HEK293 (cell line): ENCODE data around the gene SPATA25.

Experiments
- BCL11A ChIP-seq: fragments of 450-650 bp; formaldehyde crosslinking; IDR thresholded peaks from 2 replicates; pipeline ENCODE4 v1.5.1; 2016; ENCODE audit warnings: low read depth, missing biosample characterization, missing genetic modification characterization
- EGR2 ChIP-seq: fragments of 450-650 bp; formaldehyde crosslinking; IDR thresholded peaks from 2 replicates; pipeline ENCODE4 v1.5.1; 2016; ENCODE audit warnings: low read depth, missing biosample characterization, missing genetic modification characterization
- FEZF1 ChIP-seq: fragments of 450-650 bp; formaldehyde crosslinking; IDR thresholded peaks from 2 replicates; pipeline ENCODE4 v1.5.1; 2016; ENCODE audit warnings: missing biosample characterization, missing genetic modification characterization
- GLI2 ChIP-seq: fragments of 450-650 bp; formaldehyde crosslinking; IDR thresholded peaks from 2 replicates; pipeline ENCODE4; 2017; ENCODE audit warnings: missing biosample characterization, missing genetic modification characterization, low read depth, borderline replicate concordance
- GLI4 ChIP-seq: fragments of 450-650 bp; formaldehyde crosslinking; IDR thresholded peaks from 2 replicates; pipeline ENCODE4 v1.5.1; 2016; ENCODE audit warnings: missing biosample characterization, missing genetic modification characterization
- KLF9 ChIP-seq: fragments of 450-650 bp; formaldehyde crosslinking; IDR thresholded peaks from 2 replicates; pipeline ENCODE4 v1.5.1; 2016; ENCODE audit warnings: missing biosample characterization, missing genetic modification characterization, low read depth
- PRDM1 ChIP-seq: fragments of 450-650 bp; formaldehyde crosslinking; IDR thresholded peaks from 2 replicates; pipeline ENCODE4; 2016; ENCODE audit warnings: missing biosample characterization, missing genetic modification characterization
- TCF7L2 ChIP-seq: IDR thresholded peaks from 2 replicates; pipeline ENCODE4 v1.6.1; 2011; ENCODE audit warnings: low read depth, mild to moderate bottlenecking, inconsistent platforms, low read length, moderate library complexity, borderline replicate concordance
- ZBTB21 ChIP-seq: fragments of 450-650 bp; formaldehyde crosslinking; IDR thresholded peaks from 2 replicates; pipeline ENCODE4 v1.5.1; 2017; ENCODE audit warnings: missing biosample characterization, missing genetic modification characterization
- ZBTB8A ChIP-seq: fragments of 450-650 bp; formaldehyde crosslinking; IDR thresholded peaks from 2 replicates; pipeline ENCODE4 v1.5.1; 2016; ENCODE audit warnings: missing biosample characterization, missing genetic modification characterization
- ZNF121 ChIP-seq: fragments of 450-650 bp; formaldehyde crosslinking; IDR thresholded peaks from 2 replicates; pipeline ENCODE4 v1.5.1; 2016; ENCODE audit warnings: missing biosample characterization, missing genetic modification characterization
- ZNF132 ChIP-seq: fragments of 450-650 bp; formaldehyde crosslinking; IDR thresholded peaks from 2 replicates; pipeline ENCODE4 v1.5.1; 2017; ENCODE audit warnings: missing biosample characterization, missing genetic modification characterization, borderline replicate concordance
- ZNF133 ChIP-seq: fragments of 450-650 bp; formaldehyde crosslinking; IDR thresholded peaks from 2 replicates; pipeline ENCODE4 v1.5.1; 2016; ENCODE audit warnings: missing biosample characterization, missing genetic modification characterization
- ZNF184 ChIP-seq: fragments of 450-650 bp; IDR thresholded peaks from 2 replicates; pipeline ENCODE4 v1.5.1; 2018; ENCODE audit warnings: missing biosample characterization, mild to moderate bottlenecking, missing genetic modification characterization
- ZNF423 ChIP-seq: fragments of 450-650 bp; formaldehyde crosslinking; IDR thresholded peaks from 2 replicates; pipeline ENCODE4 v1.5.1; 2016; ENCODE audit warnings: missing biosample characterization, missing genetic modification characterization
- ZNF530 ChIP-seq: fragments of 450-650 bp; formaldehyde crosslinking; IDR thresholded peaks from 2 replicates; pipeline ENCODE4 v1.5.1; 2016; ENCODE audit warnings: low read depth, missing biosample characterization, missing genetic modification characterization
- ZNF558 ChIP-seq: fragments of 450-650 bp; formaldehyde crosslinking; IDR thresholded peaks from 2 replicates; pipeline ENCODE4 v1.5.1; 2016; ENCODE audit warnings: missing biosample characterization, missing genetic modification characterization
- ZNF560 ChIP-seq: fragments of 450-650 bp; formaldehyde crosslinking; IDR thresholded peaks from 2 replicates; pipeline ENCODE4 v1.5.1; 2017; ENCODE audit warnings: missing biosample characterization, missing genetic modification characterization, borderline replicate concordance
- ZNF571 ChIP-seq: fragments of 450-650 bp; formaldehyde crosslinking; IDR thresholded peaks from 2 replicates; pipeline ENCODE4 v1.5.0; 2017; ENCODE audit warnings: missing biosample characterization, missing genetic modification characterization
- ZNF670 ChIP-seq: fragments of 450-650 bp; formaldehyde crosslinking; IDR thresholded peaks from 2 replicates; pipeline ENCODE4 v1.5.1; 2016; ENCODE audit warnings: missing biosample characterization, missing genetic modification characterization, low read depth
- ZNF830 ChIP-seq: fragments of 450-650 bp; IDR thresholded peaks from 2 replicates; pipeline ENCODE4 v1.5.0; 2018; ENCODE audit warnings: missing biosample characterization, missing genetic modification characterization, low read depth, mild to moderate bottlenecking, moderate library complexity
- ZNF837 ChIP-seq: fragments of 450-650 bp; formaldehyde crosslinking; IDR thresholded peaks from 2 replicates; pipeline ENCODE4 v1.5.1; 2016; ENCODE audit warnings: missing biosample characterization, missing genetic modification characterization
- ZSCAN16 ChIP-seq: fragments of 450-650 bp; formaldehyde crosslinking; IDR thresholded peaks from 2 replicates; pipeline ENCODE4 v1.5.1; 2016; ENCODE audit warnings: missing biosample characterization, missing genetic modification characterization
- TF ChIP-seq, protein P1 (sequence below): fragments of 450-650 bp; formaldehyde crosslinking; conservative IDR thresholded peaks from 2 replicates; pipeline ENCODE4 v1.5.1; 2016; ENCODE audit warnings: low read depth, missing biosample characterization, missing genetic modification characterization
- TF ChIP-seq, protein P2 (sequence below): fragments of 450-650 bp; formaldehyde crosslinking; IDR thresholded peaks from 2 replicates; pipeline ENCODE4 v1.5.1; 2017; ENCODE audit warnings: missing biosample characterization, missing genetic modification characterization
- TF ChIP-seq, protein P3 (sequence below): fragments of 450-650 bp; formaldehyde crosslinking; IDR thresholded peaks from 2 replicates; pipeline ENCODE4 v1.5.1; 2016; ENCODE audit warnings: missing biosample characterization, missing genetic modification characterization
- TF ChIP-seq, protein P4 (sequence below): fragments of 450-650 bp; formaldehyde crosslinking; IDR thresholded peaks from 2 replicates; pipeline ENCODE4 v1.5.1; 2016; ENCODE audit warnings: missing biosample characterization, missing genetic modification characterization
- TF ChIP-seq, protein P5 (sequence below): fragments of 450-650 bp; formaldehyde crosslinking; IDR thresholded peaks from 2 replicates; pipeline ENCODE4; 2016; ENCODE audit warnings: missing biosample characterization, missing genetic modification characterization

Gene SPATA25

DNA sequence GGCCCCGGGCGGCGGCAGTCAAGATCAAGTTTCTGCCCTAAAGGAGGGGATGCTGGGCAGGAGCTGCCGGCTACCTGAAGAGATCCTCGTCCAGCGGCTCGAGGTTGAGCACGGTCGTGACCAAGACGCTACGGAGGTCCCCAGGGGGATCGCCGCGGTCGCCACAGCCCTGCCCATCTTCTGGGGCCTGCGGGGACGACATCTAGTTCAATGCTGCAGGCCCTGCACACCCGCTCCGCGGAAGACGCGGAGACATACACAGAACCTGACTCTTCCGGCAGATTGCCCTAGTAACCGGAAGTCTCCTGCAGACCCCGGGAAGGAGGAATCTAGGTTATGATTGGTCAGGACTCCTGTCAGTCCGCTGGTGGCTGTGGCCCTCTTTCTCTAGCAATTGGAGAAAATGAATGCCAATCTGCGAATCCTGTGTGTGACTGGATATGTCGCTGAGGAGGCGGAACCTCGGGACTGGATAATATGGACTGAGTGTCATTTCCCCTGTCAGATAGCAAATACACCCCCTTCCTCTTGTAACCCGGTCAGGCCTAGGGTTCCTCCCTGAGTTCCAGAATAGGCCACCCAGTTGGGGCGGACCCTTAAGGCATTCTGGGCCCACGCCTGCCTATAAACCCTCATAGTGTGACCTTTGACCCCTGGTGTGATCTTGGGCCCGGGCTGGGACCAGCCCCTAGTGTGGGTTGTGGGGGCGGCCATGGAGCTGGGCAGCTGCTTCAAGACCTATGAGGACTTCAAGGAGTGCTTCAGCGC is 30.1 kb downstream of the SPATA25 start, which contains the start of the genes ACOT8 and ZSWIM3 (continued):
- TF ChIP-seq ZNF830 (tag by site-specific recombination) (no peak), ZNF571 (no peak), ZSCAN16 (tag by site-specific recombination) (no peak), GLI4 (no peak), FEZF1 (tag by site-specific recombination) (no peak), ZNF184 (no peak), ZNF530 (tag by site-specific recombination) (no peak), TCF7L2 (no peak), KLF9 (tag by site-specific recombination) (0 out of 2 replicates have a peak, but pooled peaks have one; percentile 37), ZNF132 (tag by site-specific recombination) (no peak), ZBTB21 (no peak), EGR2 (peak; percentile 76), ZNF837 (tag by site-specific recombination) (no peak), PRDM1 (tag by site-specific recombination) (no peak), ZNF133 (tag by site-specific recombination) (no peak), BCL11A (tag by site-specific recombination) (peak; percentile 91), ZNF560 (tag by site-specific recombination) (no peak), GLI2 (tag by site-specific recombination) (no peak), ZBTB8A (tag by site-specific recombination) (peak; percentile 47), ZNF121 (no peak), ZNF670 (tag by site-specific recombination) (no peak), ZNF423 (tag by site-specific recombination) (no peak), ZNF558 (tag by site-specific recombination) (no peak)
- TF ChIP-seq, protein P1, sequence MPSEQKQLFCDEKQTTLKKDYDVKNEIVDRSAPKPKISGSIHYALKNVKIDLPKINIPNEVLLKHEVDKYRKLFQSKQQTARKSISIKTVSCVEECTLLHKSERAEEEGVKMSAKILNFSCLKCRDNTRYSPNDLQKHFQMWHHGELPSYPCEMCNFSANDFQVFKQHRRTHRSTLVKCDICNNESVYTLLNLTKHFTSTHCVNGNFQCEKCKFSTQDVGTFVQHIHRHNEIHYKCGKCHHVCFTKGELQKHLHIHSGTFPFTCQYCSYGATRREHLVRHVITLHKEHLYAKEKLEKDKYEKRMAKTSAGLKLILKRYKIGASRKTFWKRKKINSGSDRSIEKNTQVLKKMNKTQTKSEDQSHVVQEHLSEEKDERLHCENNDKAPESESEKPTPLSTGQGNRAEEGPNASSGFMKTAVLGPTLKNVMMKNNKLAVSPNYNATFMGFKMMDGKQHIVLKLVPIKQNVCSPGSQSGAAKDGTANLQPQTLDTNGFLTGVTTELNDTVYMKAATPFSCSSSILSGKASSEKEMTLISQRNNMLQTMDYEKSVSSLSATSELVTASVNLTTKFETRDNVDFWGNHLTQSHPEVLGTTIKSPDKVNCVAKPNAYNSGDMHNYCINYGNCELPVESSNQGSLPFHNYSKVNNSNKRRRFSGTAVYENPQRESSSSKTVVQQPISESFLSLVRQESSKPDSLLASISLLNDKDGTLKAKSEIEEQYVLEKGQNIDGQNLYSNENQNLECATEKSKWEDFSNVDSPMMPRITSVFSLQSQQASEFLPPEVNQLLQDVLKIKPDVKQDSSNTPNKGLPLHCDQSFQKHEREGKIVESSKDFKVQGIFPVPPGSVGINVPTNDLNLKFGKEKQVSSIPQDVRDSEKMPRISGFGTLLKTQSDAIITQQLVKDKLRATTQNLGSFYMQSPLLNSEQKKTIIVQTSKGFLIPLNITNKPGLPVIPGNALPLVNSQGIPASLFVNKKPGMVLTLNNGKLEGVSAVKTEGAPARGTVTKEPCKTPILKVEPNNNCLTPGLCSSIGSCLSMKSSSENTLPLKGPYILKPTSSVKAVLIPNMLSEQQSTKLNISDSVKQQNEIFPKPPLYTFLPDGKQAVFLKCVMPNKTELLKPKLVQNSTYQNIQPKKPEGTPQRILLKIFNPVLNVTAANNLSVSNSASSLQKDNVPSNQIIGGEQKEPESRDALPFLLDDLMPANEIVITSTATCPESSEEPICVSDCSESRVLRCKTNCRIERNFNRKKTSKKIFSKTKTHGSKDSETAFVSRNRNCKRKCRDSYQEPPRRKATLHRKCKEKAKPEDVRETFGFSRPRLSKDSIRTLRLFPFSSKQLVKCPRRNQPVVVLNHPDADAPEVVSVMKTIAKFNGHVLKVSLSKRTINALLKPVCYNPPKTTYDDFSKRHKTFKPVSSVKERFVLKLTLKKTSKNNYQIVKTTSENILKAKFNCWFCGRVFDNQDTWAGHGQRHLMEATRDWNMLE, result peak; percentile 70
- TF ChIP-seq, protein P2, sequence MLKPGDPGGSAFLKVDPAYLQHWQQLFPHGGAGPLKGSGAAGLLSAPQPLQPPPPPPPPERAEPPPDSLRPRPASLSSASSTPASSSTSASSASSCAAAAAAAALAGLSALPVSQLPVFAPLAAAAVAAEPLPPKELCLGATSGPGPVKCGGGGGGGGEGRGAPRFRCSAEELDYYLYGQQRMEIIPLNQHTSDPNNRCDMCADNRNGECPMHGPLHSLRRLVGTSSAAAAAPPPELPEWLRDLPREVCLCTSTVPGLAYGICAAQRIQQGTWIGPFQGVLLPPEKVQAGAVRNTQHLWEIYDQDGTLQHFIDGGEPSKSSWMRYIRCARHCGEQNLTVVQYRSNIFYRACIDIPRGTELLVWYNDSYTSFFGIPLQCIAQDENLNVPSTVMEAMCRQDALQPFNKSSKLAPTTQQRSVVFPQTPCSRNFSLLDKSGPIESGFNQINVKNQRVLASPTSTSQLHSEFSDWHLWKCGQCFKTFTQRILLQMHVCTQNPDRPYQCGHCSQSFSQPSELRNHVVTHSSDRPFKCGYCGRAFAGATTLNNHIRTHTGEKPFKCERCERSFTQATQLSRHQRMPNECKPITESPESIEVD, result no peak
- TF ChIP-seq, protein P3, sequence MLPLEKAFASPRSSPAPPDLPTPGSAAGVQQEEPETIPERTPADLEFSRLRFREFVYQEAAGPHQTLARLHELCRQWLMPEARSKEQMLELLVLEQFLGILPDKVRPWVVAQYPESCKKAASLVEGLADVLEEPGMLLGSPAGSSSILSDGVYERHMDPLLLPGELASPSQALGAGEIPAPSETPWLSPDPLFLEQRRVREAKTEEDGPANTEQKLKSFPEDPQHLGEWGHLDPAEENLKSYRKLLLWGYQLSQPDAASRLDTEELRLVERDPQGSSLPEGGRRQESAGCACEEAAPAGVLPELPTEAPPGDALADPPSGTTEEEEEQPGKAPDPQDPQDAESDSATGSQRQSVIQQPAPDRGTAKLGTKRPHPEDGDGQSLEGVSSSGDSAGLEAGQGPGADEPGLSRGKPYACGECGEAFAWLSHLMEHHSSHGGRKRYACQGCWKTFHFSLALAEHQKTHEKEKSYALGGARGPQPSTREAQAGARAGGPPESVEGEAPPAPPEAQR (tag by site-specific recombination), result no peak
- TF ChIP-seq, protein P4, sequence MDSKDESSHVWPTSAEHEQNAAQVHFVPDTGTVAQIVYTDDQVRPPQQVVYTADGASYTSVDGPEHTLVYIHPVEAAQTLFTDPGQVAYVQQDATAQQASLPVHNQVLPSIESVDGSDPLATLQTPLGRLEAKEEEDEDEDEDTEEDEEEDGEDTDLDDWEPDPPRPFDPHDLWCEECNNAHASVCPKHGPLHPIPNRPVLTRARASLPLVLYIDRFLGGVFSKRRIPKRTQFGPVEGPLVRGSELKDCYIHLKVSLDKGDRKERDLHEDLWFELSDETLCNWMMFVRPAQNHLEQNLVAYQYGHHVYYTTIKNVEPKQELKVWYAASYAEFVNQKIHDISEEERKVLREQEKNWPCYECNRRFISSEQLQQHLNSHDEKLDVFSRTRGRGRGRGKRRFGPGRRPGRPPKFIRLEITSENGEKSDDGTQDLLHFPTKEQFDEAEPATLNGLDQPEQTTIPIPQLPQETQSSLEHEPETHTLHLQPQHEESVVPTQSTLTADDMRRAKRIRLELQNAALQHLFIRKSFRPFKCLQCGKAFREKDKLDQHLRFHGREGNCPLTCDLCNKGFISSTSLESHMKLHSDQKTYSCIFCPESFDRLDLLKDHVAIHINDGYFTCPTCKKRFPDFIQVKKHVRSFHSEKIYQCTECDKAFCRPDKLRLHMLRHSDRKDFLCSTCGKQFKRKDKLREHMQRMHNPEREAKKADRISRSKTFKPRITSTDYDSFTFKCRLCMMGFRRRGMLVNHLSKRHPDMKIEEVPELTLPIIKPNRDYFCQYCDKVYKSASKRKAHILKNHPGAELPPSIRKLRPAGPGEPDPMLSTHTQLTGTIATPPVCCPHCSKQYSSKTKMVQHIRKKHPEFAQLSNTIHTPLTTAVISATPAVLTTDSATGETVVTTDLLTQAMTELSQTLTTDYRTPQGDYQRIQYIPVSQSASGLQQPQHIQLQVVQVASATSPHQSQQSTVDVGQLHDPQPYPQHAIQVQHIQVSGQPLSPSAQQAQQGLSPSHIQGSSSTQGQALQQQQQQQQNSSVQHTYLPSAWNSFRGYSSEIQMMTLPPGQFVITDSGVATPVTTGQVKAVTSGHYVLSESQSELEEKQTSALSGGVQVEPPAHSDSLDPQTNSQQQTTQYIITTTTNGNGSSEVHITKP (tag by site-specific recombination), result peak; percentile 70
- TF ChIP-seq, protein P5, sequence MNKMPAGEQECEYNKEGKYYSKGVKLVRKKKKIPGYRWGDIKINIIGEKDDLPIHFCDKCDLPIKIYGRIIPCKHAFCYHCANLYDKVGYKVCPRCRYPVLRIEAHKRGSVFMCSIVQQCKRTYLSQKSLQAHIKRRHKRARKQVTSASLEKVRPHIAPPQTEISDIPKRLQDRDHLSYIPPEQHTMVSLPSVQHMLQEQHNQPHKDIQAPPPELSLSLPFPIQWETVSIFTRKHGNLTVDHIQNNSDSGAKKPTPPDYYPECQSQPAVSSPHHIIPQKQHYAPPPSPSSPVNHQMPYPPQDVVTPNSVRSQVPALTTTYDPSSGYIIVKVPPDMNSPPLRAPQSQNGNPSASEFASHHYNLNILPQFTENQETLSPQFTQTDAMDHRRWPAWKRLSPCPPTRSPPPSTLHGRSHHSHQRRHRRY (tag by site-specific recombination), result no peak
